ENCODE data around the gene PNKP. TPM values are rescaled to one million over a fixed set of nuclear protein-coding genes. Genes with fewer than 3 reads are reported as not detected.

The PNKP gene
- total RNA-seq, 2 donors from 2014 or later = 55.8 to 78.7 TPM

DNA sequence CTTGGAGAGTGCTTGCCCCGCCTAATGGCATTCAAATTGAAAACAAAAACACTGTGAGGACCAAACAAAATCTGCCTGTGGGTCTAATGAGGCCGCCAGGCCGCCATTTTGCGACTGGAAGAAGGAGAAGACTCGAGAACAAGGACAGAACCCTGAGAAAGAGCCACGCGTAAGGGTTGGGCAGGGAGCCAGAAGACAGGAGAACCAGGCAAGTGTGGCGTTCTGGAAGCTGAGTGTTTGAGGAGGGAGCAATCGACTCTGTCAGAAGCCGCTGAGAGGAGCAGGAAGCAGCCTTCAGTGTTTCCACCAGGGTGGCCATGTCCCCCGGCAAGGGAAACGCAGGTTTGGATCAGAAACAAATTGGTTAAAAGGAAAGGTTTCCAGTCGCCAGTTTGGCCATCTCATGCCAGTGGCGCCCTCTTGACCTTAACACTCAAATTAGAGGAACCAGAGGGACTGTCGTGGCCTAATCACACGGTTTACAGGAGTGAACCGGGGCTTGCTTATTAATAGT is 26.6 kb downstream of the PNKP start:
- H3K27ac ChIP-seq = no peak overlapping the region
- H3K9me3 ChIP-seq = no peaks in the 10 kb centered on the region
- ATAC-seq (ENCODE audit: insufficient number of reproducible peaks, low FRiP score, low read depth) = no peak
- no peaks in the 10 kb centered on the region for H3K27me3 ChIP-seq (replicated peaks; ENCODE audit: insufficient read depth)
- no peak for TF ChIP-seq CTCF (IDR thresholded peaks at IDR 0.05)
- H3K4me1 ChIP-seq (ENCODE audit: control insufficient read depth in 1 of 2, low read depth in 2 of 2) = no peaks in the 10 kb centered on the region
- peaks cover 24% of the 10 kb centered on the region for H3K36me3 ChIP-seq
- DNase-seq (ENCODE audit: low spot score) = no peak
- H3K4me3 ChIP-seq = no peak overlapping the region

DNA sequence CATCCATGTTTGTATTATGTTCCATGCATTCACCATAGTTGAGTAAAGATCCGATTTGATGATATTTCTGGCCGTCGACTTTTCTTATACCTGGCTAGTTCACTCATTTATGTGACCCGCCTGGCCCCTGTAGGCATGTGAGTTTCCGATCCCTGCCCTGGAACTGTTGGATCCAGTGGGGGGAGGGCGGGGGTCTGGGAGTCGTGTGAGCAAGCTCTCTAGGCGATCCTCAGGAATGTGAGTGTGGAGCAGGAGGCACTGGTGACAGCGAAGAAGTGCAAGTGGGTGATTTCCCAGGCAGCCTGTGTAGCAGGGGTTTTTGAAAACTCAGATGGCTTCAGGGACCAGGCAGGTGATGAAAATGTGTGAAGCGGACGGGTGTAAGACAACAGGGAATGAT is 27.1 kb downstream of the PNKP start:
- Histone ChIP-seq H3K4me1 (ENCODE audit: control insufficient read depth in 1 of 2, low read depth in 2 of 2) (no peaks in the 10 kb centered on the region), H3K36me3 (peaks cover 28% of the 10 kb centered on the region), H3K27me3 (replicated peaks; ENCODE audit: insufficient read depth) (no peaks in the 10 kb centered on the region), H3K27ac (no peak overlapping the region), H3K4me3 (no peak overlapping the region), H3K9me3 (no peaks in the 10 kb centered on the region)
- DNase-seq (ENCODE audit: low spot score) (no peak), ATAC-seq (ENCODE audit: insufficient number of reproducible peaks, low FRiP score, low read depth) (no peak)
- TF ChIP-seq CTCF (IDR thresholded peaks at IDR 0.05) = no peak

DNA sequence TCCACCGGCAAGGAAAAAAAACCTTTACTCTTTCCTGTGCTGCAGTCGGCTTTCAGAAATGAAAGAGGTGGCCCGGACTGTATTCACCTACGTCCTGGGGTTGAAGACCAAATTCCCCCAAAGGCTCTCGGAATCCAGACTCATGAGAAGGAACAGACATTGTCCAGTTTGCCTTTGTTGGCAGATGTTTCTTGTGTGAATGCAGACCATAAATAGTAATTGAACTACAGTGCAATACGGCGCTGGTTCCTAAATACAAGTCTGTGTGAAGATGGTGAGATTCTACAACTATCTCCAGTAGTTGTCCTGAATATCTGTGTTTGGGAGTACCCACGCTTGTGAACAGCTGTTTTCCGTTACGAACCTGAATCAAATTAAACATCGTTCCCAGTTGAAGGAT is 27.7 kb downstream of the PNKP start:
- Histone ChIP-seq H3K27ac (no peak overlapping the region), H3K36me3 (peaks cover 34% of the 10 kb centered on the region), H3K27me3 (replicated peaks; ENCODE audit: insufficient read depth) (no peaks in the 10 kb centered on the region), H3K4me3 (no peak overlapping the region), H3K4me1 (ENCODE audit: control insufficient read depth in 1 of 2, low read depth in 2 of 2) (no peaks in the 10 kb centered on the region), H3K9me3 (no peaks in the 10 kb centered on the region)
- no peak for TF ChIP-seq CTCF (IDR thresholded peaks at IDR 0.05)
- no peak for DNase-seq (ENCODE audit: low spot score)
- no peak for ATAC-seq (ENCODE audit: insufficient number of reproducible peaks, low FRiP score, low read depth)

- H3K9me3 ChIP-seq = no peaks in the 10 kb centered on the region
- DNase-seq (ENCODE audit: low spot score) (no peak), ATAC-seq (ENCODE audit: insufficient number of reproducible peaks, low FRiP score, low read depth) (no peak)
- H3K27ac ChIP-seq = no peak overlapping the region
- H3K36me3 ChIP-seq = peaks cover 41% of the 10 kb centered on the region
- H3K4me3 ChIP-seq = no peak overlapping the region
- H3K27me3 ChIP-seq (replicated peaks; ENCODE audit: insufficient read depth) = no peaks in the 10 kb centered on the region
- TF ChIP-seq CTCF (IDR thresholded peaks at IDR 0.05) = no peak
- H3K4me1 ChIP-seq (ENCODE audit: control insufficient read depth in 1 of 2, low read depth in 2 of 2) = no peaks in the 10 kb centered on the region
Observed at GRCh38 chr19:49838885-49839588, 28.3 kb downstream of the PNKP start.

GRCh38 chr19:49837425-49837824 is 30.0 kb downstream of the PNKP start:
- no peaks in the 10 kb centered on the region for H3K9me3 ChIP-seq
- H3K27ac ChIP-seq = no peak overlapping the region
- no peak for TF ChIP-seq CTCF (IDR thresholded peaks at IDR 0.05)
- H3K27me3 ChIP-seq (replicated peaks; ENCODE audit: insufficient read depth) = no peaks in the 10 kb centered on the region
- peaks cover 54% of the 10 kb centered on the region for H3K36me3 ChIP-seq
- H3K4me1 ChIP-seq (ENCODE audit: control insufficient read depth in 1 of 2, low read depth in 2 of 2) = no peaks in the 10 kb centered on the region
- ATAC-seq (ENCODE audit: insufficient number of reproducible peaks, low FRiP score, low read depth) = no peak
- no peak for DNase-seq (ENCODE audit: low spot score)
- no peak overlapping the region for H3K4me3 ChIP-seq
